OCI-M2 (cell line): ENCODE results near the gene MEGF6.

Experiments
- DNase-seq: peaks from one replicate; lab custom pipeline; 2025; ENCODE audit not compliant: unreplicated experiment; lab: John Stamatoyannopoulos, UW

The MEGF6 gene

GRCh38 chr1:3491291-3492246 is 119.7 kb downstream of the MEGF6 start:
- DNase-seq = peak; percentile 2

GRCh38 chr1:3490046-3490745 is 121.1 kb downstream of the MEGF6 start:
- DNase-seq = no peak

GRCh38 chr1:3488432-3488831 is 122.9 kb downstream of the MEGF6 start:
- DNase-seq = no peak

- DNase-seq = no peak
Measured at GRCh38 chr1:3485016-3485415, 126.3 kb downstream of the MEGF6 start.

- DNase-seq = no peak
Measured at GRCh38 chr1:3483801-3484444, 127.4 kb downstream of the MEGF6 start.

- no peak for DNase-seq
Measured at GRCh38 chr1:3483380-3483779, 127.9 kb downstream of the MEGF6 start.

- DNase-seq = no peak
Measured at GRCh38 chr1:3482378-3482849, 128.9 kb downstream of the MEGF6 start.

GRCh38 chr1:3481836-3482375 is 129.4 kb downstream of the MEGF6 start:
- no peak for DNase-seq

- DNase-seq = no peak
Measured at GRCh38 chr1:3481046-3481445, 130.3 kb downstream of the MEGF6 start.

GRCh38 chr1:3480369-3480719 is 131.0 kb downstream of the MEGF6 start:
- DNase-seq = no peak

GRCh38 chr1:3479511-3480368 is 131.6 kb downstream of the MEGF6 start:
- DNase-seq = no peak

- DNase-seq = no peak
Measured at GRCh38 chr1:3478187-3478586, 133.1 kb downstream of the MEGF6 start.

- no peak for DNase-seq
Measured at GRCh38 chr1:3477241-3477995, 133.9 kb downstream of the MEGF6 start.

- DNase-seq = no peak
Measured at GRCh38 chr1:3476666-3477065, 134.6 kb downstream of the MEGF6 start.

GRCh38 chr1:3475839-3476573 is 135.3 kb downstream of the MEGF6 start:
- DNase-seq = no peak

GRCh38 chr1:3474421-3474820 is 136.9 kb downstream of the MEGF6 start:
- no peak for DNase-seq

GRCh38 chr1:3474016-3474415 is 137.3 kb downstream of the MEGF6 start:
- no peak for DNase-seq

- no peak for DNase-seq
Measured at GRCh38 chr1:3473381-3473844, 137.9 kb downstream of the MEGF6 start.

- no peak for DNase-seq
Measured at GRCh38 chr1:3472906-3473305, 138.4 kb downstream of the MEGF6 start.
